Loucy (cell line): ENCODE results near the gene PRIMPOL.

Experiments
- EZH2phosphoT487 ChIP-seq: fragments of 200-600 bp; IDR thresholded peaks from 2 replicates; pipeline ENCODE4 v1.6.1; 2018; ENCODE audit warnings: antibody characterized with exemption, mild to moderate bottlenecking, moderate library complexity, borderline replicate concordance
- TF ChIP-seq, protein P1 (sequence below): fragments of 200-600 bp; sonication (generic); conservative IDR thresholded peaks from 2 replicates; pipeline ENCODE4 v1.5.1; 2014; ENCODE audit warnings: mild to moderate bottlenecking, antibody characterized with exemption, low read length

DNA sequence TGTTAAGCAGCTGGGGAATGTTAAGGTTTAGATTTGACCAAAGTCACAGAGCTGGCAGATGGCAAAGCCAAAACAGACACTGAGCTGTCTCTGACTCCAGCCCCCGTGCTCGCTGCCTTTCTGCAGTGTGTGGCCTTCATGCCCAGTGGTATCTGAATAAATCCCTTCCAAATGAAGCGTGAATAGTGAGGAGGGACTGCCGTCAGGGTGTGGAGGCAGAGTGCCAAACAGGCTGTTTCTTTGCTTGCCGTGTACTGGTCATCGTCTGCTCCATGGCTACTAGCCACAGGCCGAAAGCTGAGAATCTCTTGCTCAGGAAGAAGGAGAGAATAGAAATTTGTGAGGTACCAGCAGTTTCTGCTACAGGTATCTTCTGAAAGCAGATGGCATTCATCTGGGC lies 19.7 kb downstream of the PRIMPOL start:
- TF ChIP-seq, protein P1, sequence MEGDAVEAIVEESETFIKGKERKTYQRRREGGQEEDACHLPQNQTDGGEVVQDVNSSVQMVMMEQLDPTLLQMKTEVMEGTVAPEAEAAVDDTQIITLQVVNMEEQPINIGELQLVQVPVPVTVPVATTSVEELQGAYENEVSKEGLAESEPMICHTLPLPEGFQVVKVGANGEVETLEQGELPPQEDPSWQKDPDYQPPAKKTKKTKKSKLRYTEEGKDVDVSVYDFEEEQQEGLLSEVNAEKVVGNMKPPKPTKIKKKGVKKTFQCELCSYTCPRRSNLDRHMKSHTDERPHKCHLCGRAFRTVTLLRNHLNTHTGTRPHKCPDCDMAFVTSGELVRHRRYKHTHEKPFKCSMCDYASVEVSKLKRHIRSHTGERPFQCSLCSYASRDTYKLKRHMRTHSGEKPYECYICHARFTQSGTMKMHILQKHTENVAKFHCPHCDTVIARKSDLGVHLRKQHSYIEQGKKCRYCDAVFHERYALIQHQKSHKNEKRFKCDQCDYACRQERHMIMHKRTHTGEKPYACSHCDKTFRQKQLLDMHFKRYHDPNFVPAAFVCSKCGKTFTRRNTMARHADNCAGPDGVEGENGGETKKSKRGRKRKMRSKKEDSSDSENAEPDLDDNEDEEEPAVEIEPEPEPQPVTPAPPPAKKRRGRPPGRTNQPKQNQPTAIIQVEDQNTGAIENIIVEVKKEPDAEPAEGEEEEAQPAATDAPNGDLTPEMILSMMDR, result no peak
- no peak for TF ChIP-seq EZH2phosphoT487
